Kidney glomerular epithelial cell (primary cell): Measurements from ENCODE around the gene ITPK1.
"Not testable (repeated sequence)": the region's sequence is repeated elsewhere in the genome, so short reads cannot be mapped to it uniquely, and the experiment has no call there.

Experiments used
- DNase-seq: peaks from one replicate; lab custom pipeline; 2025; lab: John Stamatoyannopoulos, UW

The ITPK1 gene

DNA sequence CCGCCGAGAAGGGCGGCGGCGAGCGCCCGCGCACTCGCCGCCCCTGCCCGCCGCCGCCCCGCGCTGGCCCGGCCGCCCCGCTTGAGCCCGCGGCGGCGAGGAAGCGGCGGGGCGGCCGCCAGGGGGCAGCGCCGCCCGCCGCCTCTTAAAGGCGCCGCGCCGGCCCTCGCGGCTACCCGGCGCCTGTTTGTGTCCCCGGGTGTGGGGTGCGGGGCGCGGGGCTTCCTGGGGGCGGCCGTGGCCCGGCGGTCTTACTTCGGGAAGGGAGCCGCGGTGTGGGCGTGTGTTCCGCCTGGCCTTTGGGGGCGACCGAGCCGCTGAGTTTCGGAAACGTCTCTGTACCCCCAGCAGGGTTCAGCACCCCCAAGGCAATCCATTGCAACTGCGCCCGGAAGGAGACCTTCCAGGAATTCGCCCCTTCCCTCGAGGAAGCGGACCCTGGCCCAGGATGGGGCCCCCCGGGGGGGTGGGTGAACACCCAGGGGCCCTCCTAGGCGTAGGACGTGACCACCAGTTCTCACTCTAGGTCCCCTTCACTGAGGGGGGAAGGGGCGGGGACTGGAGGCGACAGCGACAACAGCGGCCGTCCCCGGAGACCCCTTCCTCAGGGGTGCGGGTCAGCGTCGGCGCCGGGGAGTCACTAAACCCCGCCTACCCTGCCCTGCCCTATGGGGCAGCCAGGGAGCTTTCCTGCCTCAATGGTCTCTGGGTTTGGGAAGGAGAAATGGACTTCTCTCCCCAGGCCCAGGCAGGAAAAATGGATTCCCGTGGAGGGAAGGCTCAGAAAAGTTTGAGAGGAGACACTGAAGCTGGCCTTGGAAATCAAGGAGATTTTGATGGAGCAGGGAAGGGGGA, at the start of gene ITPK1:
TSS of gene ITPK1 (minus strand) at position 105 of the 855 bp plus-strand sequence. CDS start 762 bp downstream, outside the sequence.
- no peak for DNase-seq

DNA sequence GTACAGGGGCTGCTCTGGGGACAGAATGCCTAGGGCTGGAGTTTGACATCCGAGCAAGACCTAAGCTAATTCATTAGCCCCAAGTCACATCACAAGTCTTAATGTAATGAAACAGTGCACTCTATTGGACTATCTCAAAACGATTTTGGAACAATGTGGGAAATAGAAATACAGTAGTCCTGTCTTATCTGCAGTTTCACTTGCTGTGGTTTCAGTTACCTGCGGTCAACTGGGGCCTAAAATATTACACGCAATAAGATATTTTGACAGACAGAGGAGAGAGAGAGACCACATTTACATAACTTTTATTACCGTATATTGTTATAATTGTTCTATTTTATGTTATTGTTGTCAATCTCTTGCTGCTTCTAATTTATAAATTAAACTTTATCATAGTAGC, 47.8 kb upstream of the ITPK1 start:
- no peak for DNase-seq

DNA sequence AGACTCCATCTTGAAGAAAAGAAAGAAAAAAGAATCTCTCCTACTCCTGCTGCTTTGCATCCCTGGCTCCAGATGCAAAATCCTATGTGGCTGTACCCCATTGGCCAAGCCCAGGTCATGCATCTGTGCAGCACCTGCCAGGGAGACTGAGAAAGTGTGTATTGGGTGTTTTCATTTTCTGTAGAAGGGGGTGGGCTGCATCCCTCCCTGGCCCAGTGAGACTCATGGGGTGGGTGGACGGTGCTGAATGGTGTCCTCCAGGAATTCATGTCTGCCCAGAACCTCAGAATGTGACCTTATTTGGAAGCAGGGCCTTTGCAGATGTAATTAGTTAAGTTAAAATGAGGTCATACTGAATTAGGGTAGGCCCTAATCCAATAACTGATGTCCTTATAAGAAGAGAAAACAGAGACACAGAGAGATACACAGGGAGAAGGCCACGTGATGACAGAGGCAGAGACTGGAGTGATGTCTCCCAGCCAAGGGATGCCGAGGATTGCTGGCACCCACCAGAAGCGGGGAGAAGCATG, 45.8 kb upstream of the ITPK1 start:
- DNase-seq: no peak

DNA sequence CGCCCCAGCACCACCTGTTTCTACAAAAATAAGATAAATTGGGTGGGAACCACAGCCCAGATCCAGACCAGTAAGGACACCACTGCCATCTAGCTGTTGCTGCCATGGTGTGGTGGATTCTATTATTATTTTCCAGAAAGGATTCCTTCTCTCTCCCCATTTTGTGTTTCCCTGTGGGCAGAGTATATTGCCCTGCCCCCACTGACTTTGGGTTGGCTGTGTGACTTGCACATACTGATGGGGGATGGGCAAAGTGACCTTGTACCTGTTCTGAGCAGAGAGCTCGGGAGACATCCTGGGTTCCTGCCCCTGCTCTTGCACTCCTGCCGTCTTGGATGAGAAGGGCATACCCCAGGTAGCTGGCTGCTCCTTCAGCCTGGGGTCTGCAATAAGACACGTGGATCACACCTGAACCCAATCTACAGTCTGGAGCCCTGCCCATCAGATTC, 44.7 kb upstream of the ITPK1 start:
- DNase-seq: no peak

DNA sequence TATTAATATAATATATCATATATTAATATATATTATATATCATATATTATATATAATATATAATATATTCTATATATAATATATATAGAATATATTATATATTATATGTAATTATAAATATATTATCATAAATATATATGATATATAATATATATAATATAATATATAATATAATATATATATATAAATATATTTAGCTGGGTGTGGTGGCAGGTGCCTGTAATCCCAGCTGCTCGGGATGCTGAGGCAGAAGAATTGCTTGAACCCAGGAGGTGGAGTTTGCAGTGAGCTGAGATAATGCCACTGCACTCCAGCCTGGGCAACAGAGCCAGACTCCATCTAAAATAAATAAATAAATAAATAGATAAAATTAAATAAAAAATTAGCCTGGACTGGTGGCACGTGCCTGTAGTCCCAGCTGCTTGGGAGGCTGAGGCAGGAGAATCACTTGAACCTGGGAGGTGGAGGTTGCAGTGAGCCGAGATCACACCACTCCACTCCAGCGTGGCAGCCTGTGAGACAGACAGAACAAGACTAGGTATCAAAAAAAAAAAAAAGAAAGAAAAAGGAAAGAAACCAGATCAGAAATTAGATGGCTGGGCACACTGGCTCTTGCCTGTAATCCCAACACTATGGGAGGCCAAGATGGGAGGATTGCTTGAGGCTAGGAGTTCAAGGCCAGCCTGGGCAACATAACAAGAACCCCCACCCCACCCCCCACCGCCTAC, 44.1 kb upstream of the ITPK1 start:
- DNase-seq: not testable (repeated sequence)

DNA sequence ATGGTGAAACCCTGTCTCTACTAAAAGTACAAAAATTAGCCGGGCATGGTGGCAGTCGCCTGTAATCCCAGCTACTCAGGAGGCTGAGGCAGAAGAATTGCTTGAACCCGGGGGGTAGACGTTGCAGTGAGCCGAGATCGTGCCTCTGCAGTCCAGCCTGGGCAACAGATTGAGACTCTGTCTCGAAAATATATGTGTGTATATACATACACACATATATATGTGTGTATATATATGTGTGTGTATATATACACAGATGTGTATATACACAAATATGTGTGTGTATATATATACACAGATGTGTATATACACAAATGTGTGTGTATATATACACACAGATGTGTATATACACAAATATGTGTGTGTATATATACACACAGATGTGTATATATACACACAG, 42.6 kb upstream of the ITPK1 start:
- not testable (repeated sequence) for DNase-seq

DNA sequence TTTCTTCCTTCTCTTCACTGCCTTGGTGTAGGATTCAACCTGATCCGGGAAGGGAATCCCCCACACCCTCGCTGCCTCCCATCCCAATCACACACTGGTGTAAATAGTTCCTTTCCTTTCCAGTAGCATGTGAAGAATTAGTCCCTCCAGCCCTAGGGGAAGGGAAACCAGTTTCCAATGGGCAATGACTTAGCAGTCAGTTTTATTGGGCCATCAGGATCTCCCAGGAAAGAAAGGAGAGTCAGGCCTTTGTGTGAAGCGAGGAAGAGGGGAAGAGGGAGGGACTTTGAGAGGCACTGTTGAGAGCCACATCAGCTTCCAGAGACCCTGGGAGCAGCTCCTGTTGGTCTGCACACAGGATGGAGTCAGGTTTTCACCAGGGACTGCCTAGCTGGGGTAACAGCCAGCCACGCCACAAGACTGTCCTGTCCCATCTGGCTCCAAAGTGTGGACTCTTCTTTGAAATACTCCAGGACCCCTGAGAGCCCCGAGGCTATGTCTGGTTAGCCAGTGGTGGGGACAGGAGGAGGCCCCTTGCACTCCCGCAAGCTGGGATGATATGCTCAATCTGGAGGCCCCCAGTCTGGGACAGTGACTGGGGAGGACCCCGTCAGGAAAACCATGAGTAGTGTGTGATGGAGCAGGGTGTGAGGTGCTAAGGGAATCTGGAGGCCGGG, 41.1 kb upstream of the ITPK1 start:
- no peak for DNase-seq

DNA sequence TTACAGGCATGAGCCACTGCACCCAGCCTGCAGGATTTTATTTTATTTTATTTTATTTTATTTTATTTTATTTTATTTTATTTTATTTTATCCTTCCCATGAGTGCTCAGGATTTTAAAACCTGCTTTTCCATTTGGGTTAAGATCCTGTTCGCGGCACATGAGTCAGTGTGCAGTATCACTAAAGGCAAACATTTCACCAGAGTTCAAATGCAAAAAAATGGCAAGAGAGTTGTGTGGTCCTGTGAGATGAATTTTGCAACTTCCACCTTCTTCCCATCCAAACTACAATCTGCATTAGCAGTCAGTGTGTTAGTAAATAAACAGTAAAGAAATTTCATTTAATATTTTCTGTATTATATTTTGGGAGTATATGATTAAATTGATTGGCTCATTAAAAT, 39.9 kb upstream of the ITPK1 start:
- DNase-seq: no peak

DNA sequence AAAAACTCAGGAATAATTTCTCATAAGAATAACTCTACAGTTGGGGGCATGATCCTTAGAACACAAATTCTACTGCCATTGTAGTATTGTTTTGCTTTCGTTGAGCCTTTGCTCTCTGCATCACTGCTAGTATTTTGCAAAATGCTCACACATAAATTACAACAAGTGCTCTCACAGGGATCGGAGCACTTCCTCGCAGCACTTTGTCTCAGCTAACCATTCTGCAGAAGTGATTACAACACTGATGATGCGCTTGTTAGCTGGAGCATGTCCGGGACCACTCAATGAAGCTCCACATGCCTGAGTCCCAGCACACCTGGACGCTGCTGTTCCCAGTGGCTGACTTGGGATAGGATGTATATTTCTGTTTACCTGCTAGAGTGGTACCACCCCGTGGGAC, 37.4 kb upstream of the ITPK1 start:
- DNase-seq: no peak

DNA sequence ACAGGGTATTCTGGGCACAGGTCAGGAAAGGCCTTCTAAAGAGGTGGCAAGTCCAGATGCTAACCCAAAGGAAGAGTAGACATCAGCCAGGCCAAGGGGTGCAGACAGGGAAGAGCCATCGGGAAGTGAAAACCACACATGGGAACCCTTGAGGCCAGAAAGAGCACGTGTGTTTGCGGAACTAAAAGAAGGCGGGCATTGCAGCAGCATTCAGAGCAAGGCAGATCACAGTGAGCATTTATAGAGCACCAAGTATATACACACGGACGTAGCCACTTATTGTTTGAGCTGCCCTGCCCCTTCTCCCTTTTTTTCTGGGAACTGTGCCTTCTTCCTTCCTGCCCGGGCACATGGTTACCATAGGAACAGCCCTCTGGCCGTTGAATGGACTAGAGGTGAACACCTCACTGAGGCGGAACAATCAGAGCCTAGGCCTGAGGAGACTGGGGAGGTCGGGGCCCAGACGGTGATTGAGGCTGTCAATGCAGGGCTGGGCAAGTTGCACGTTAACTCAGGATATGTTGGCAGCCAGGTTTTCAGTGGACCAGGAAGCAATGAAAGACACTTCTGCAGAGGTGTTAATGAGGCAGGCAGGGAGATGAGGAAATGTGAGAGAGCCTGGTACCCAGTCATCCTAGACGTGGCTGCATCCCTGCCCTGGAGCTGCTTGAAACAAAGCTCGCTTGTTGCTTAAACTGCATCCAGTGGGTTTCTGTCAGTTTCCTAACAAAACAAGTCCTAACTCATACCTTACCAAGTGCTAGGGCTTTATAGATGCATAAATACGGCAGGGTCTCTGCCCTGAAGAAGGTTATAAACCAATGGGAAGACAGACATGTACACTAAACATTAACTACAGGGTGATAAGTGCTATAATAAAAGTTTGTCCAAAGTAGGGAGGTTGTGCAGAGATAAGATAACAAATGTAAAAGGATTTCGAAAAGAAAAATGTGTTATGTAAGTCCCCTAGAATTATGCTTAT, 34.8 kb upstream of the ITPK1 start:
- DNase-seq: no peak

DNA sequence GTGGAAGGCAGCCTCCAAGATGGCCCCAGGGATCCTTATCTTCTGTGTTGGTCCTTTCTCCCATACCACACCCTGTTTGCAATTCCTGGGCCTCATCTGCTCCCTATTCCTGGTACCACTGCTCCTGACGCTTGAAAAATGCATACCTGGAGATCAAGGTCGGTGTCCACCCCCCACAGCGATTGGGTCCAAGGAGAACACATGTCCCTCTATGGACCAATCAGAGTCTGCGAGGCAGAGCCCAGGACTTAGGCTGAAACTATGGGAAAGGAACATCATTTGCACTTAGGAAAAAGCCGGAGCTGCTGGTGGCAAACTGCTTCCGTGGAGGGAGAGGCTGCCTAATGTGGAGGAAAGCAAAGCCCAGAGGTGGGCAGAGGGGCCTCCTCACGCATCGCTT, 33.3 kb upstream of the ITPK1 start:
- no peak for DNase-seq

DNA sequence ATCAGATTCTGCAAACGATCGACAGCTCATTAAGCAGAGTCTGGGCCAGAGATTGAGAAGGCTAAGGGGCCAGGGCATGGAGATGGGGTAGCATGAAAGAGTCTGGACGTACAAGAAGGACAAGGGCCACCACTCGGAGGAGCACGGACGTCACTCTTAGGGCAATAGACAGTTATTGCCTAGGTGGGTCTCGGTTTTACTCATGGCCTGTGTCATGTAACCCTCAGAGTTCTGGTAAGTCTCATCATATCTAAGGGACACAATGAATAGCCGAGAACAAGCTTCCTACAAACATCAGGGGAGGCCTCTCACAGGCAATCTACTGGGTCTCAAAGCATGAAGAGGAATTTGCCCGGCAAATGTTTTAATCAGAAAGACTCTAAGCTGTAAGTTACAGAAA, 30.4 kb upstream of the ITPK1 start:
- no peak for DNase-seq

DNA sequence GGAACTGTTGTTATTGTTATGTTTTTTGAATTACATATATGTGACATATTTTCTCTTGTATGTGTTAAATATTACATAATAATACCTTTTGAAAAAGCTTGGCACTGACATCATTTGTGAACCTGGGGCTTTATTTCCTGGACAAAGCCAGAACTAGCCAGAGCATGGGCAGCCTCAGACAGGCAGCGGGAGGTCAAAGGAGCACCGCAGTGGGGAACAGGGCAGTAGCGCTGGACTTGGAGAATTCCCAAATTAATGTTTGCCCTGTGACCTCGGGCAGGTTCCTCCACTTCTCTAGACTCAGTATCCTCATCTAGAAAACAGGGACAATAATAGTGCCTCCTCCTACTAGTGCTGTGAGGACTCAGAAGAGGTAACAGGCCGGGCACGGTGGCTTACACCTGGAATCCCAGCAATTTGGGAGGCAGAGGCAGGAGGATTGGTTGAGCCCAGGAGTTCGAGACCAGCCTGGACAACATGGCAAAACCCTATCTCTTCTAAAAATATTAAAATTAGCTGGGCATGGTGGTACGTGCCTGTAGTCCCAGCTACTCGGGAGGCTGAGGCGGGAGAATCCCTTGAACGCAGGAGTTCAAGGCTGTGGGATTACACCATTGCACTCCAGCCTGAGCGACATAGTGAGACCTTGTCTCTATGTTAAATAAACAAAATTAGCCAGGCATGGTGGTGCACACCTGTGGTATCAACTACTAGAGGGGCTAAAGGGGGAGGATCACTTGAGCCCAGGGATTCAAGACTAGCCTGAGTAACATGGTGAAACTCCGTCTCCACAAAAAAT, 27.3 kb upstream of the ITPK1 start:
- no peak for DNase-seq

DNA sequence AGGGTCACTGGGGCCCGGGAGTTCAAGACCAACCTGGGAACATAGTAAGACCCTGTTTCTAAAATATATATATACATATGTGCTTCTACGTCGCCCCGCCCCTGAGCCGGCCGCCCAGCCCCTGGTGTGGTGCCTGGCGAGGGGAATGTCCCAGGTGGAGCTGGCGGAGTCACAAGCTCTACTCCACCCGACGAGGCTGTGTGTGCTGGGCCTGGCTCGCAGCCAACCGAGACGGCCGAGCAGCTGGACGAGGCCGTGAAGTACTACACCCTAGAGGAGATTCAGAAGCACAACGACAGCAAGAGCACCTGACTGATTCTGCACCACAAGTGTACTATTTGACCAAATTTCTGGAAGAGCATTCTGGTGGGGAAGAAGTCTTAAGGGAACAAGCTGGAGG, 22.1 kb upstream of the ITPK1 start:
- no peak for DNase-seq

DNA sequence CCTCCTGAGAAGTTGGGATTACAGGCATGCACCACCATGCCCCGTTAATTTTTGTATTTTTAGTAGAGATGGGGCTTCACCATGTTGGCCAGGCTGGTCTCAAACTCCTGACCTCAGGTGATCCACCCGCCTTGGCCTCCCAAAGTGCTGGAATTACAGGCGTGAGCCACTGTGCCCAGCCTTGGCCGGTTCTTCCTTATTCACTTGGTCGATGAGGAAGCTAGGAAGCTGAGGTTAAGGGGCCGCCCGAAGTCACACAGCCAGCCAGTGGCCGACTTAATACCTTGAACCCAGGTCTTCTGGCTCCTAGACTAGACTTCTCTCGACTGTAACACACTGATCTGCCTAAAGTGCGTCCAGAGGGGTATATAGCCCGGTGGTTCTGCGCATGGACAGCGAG, 20.8 kb upstream of the ITPK1 start:
- not testable (repeated sequence) for DNase-seq

DNA sequence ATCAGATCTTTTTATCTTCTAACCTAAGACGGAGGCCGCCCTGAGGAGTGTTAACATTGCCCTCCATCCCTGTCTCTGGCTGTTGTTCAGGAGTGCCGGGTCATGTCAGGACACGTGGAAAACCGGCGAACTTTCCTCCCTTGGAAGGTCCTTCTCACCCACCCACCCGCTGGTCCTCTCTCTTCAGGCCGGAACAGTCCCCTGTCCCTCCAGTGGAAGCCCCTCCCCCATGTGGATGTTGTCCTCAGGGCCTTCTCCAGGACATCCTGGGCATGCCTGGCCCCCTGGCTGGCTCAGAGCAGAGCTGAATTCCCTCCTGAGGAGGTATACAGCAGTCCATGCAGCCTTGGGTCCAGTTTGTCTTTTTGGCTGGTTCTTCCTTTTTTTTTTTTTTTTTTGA, 20.3 kb upstream of the ITPK1 start:
- DNase-seq: no peak

DNA sequence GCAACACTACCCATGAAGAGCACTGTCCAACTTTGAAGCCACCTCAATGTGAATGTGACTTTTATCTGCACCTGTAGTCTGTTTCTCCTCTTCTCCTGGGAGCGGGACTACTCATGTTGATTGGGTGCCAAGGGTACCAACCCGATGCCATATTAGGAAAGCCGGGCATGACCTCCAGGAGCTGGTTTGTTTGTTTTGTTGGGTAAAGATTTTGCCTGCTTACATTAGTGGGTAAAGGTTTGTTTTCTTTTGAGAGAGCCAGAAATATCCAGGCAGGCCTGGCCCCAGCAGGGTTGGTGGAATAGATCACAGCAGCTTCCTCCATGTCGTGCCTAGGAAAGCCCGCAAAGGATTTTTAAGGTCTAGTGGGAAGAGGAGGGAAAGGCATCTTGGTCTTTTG, 19.7 kb upstream of the ITPK1 start:
- no peak for DNase-seq

DNA sequence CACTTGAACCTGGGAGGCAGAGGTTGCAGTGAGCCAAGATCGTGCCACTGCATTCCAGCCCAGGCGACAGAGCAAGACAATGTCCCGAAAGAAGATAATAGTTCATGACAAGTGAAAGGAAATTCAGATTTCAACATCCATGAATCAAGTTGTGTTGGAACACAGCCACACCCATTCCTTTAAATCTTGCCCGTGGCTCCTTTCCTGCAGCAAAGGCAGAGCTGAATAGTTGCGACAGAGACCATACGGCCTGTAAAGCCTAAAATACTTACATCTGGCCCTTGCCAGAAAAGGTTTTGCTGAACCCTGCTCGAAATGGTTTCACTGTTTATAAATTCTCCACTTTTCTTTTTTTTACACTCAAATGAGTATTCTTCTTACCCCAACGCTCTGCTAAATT, 17.7 kb upstream of the ITPK1 start:
- DNase-seq: no peak

DNA sequence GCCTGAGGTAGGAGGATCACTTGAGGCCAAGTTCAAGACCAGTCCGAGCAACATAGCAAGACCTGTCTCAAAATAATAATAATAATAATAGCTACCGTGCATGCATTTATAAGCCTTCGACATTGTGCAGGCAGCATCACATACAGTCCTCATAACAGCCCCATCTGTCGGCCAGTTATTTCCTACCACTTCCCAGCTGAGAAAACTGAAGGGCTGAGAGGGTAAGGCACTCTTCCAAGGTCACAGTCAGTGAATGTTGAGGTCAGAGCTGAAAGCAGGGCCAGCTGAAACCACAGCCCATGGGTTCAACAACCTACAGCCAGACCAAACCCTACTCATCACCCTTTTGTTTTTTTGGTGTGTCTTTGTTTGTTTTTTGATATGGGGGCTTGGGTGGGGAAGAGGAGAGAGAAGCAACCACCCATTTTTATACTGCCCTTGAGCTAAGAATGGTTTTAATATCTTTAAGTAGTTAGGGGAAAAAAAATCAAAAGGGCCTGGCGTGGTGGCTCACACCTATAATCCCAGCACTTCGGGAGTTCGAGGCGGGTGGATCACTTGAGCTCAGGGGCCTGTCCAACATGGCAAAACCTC, 16.8 kb upstream of the ITPK1 start:
- no peak for DNase-seq

DNA sequence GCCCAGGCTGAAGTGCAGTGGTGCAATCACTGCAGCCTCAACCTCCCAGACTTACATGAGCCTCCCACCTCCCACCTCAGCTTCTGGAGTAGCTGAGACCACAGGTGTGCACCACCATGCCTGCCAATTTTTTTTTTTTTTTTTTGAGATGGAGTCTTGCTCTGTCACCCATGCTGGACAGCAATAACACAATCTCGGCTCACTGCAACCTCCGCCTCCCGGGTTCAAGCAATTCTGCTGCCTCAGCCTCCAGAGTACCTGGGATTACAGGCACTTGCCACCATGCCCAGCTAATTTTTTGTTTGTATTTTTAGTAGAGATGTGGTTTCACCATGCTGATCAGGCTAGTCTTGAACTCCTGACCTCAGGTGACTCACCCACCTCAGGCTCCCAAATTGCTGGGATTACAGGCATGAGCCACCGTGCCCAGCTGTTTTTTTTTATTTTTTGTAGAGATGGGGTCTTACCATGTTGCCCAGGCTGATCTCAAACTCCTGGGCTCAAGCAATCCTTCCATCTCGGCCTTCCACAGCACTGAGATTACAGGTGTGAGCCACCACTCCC, 15.6 kb upstream of the ITPK1 start:
- DNase-seq: not testable (repeated sequence)
